Measurements from ENCODE around the gene ZBED4. TPM values are rescaled to one million over a fixed set of nuclear protein-coding genes. Genes with fewer than 3 reads are reported as not detected.

ZBED4 gene
- total RNA-seq, 2 experiments from 2014 or later, result 13.0 to 13.1 TPM

- intact Hi-C loops (cut with micrococcal nuclease), result no loop called here
- CTCF ChIA-PET, result no interaction called here
- Mint-ChIP-seq H3K4me3 (no peak overlapping the region), H3K4me1 (ENCODE audit: low read depth) (peaks cover 69% of the 10 kb centered on the region), H3K27me3 (ENCODE audit: low read depth) (no peaks in the 10 kb centered on the region), H3K27ac (no peak overlapping the region), H3K36me3 (ENCODE audit: low read depth) (peaks cover 47% of the 10 kb centered on the region), H3K9me3 (peaks cover 34% of the 10 kb centered on the region)
- DNase-seq, result no peak
Measured at GRCh38 chr22:49866134-49866533, 12.5 kb downstream of the ZBED4 start.

- DNase-seq, result no peak
- peaks cover 34% of the 10 kb centered on the region for H3K9me3 Mint-ChIP-seq
- intact Hi-C loops (cut with micrococcal nuclease), result no loop called here
- H3K4me1 Mint-ChIP-seq (ENCODE audit: low read depth), result peaks cover 65% of the 10 kb centered on the region
- CTCF ChIA-PET, result no interaction called here
- H3K4me3 Mint-ChIP-seq, result no peak overlapping the region
- no peaks in the 10 kb centered on the region for H3K27me3 Mint-ChIP-seq (ENCODE audit: low read depth)
- H3K27ac Mint-ChIP-seq, result no peak overlapping the region
- peaks cover 47% of the 10 kb centered on the region for H3K36me3 Mint-ChIP-seq (ENCODE audit: low read depth)
Measured at GRCh38 chr22:49866646-49867045, 13.0 kb downstream of the ZBED4 start.

- DNase-seq, result no peak
- Mint-ChIP-seq H3K4me3 (no peak overlapping the region), H3K27me3 (ENCODE audit: low read depth) (no peaks in the 10 kb centered on the region), H3K4me1 (ENCODE audit: low read depth) (peaks cover 61% of the 10 kb centered on the region), H3K9me3 (peaks cover 34% of the 10 kb centered on the region), H3K36me3 (ENCODE audit: low read depth) (peaks cover 47% of the 10 kb centered on the region), H3K27ac (no peak overlapping the region)
- intact Hi-C loops (cut with micrococcal nuclease), result no loop called here
- CTCF ChIA-PET, result no interaction called here
Measured at GRCh38 chr22:49867303-49868265, 13.9 kb downstream of the ZBED4 start.

GRCh38 chr22:49869086-49869830 is 15.6 kb downstream of the ZBED4 start:
- H3K4me1 Mint-ChIP-seq (ENCODE audit: low read depth), result peaks cover 58% of the 10 kb centered on the region
- H3K27me3 Mint-ChIP-seq (ENCODE audit: low read depth), result no peaks in the 10 kb centered on the region
- intact Hi-C loops (cut with micrococcal nuclease), result no loop called here
- no peak overlapping the region for H3K27ac Mint-ChIP-seq
- H3K4me3 Mint-ChIP-seq, result no peak overlapping the region
- H3K36me3 Mint-ChIP-seq (ENCODE audit: low read depth), result peaks cover 56% of the 10 kb centered on the region
- H3K9me3 Mint-ChIP-seq, result peaks cover 34% of the 10 kb centered on the region
- CTCF ChIA-PET, result no interaction called here
- no peak for DNase-seq

- CTCF ChIA-PET, result interaction anchor here (0.7 kb wide), 1 partner anchor 49 kb away, joined by 4 read pairs; no protein-coding TSS in a partner anchor
- Mint-ChIP-seq H3K9me3 (peaks cover 34% of the 10 kb centered on the region), H3K27me3 (ENCODE audit: low read depth) (no peaks in the 10 kb centered on the region), H3K4me1 (ENCODE audit: low read depth) (peaks cover 54% of the 10 kb centered on the region), H3K4me3 (no peak overlapping the region), H3K27ac (no peak overlapping the region), H3K36me3 (ENCODE audit: low read depth) (peaks cover 57% of the 10 kb centered on the region)
- intact Hi-C loops (cut with micrococcal nuclease), result no loop called here
- no peak for DNase-seq
Measured at GRCh38 chr22:49869845-49870712, 16.4 kb downstream of the ZBED4 start.

- Mint-ChIP-seq H3K27me3 (ENCODE audit: low read depth) (no peaks in the 10 kb centered on the region), H3K9me3 (peaks cover 25% of the 10 kb centered on the region), H3K4me3 (no peak overlapping the region), H3K4me1 (ENCODE audit: low read depth) (peaks cover 55% of the 10 kb centered on the region), H3K36me3 (ENCODE audit: low read depth) (peaks cover 53% of the 10 kb centered on the region), H3K27ac (no peak overlapping the region)
- CTCF ChIA-PET, result interaction anchor here (0.7 kb wide), 1 partner anchor 210 kb away, joined by 4 read pairs; no protein-coding TSS in a partner anchor
- DNase-seq, result no peak
- intact Hi-C loops (cut with micrococcal nuclease), result no loop called here
Measured at GRCh38 chr22:49871482-49871881, 17.8 kb downstream of the ZBED4 start.

- Mint-ChIP-seq H3K27ac (no peak overlapping the region), H3K4me1 (ENCODE audit: low read depth) (peaks cover 48% of the 10 kb centered on the region), H3K4me3 (no peak overlapping the region), H3K27me3 (ENCODE audit: low read depth) (no peaks in the 10 kb centered on the region), H3K36me3 (ENCODE audit: low read depth) (peaks cover 46% of the 10 kb centered on the region), H3K9me3 (peaks cover 16% of the 10 kb centered on the region)
- intact Hi-C loops (cut with micrococcal nuclease), result no loop called here
- CTCF ChIA-PET, result no interaction called here
- no peak for DNase-seq
Measured at GRCh38 chr22:49872347-49872746, 18.7 kb downstream of the ZBED4 start.

- Mint-ChIP-seq H3K9me3 (peaks cover 18% of the 10 kb centered on the region), H3K4me1 (ENCODE audit: low read depth) (peaks cover 38% of the 10 kb centered on the region), H3K4me3 (no peak overlapping the region), H3K27ac (no peak overlapping the region), H3K27me3 (ENCODE audit: low read depth) (no peaks in the 10 kb centered on the region), H3K36me3 (ENCODE audit: low read depth) (peaks cover 44% of the 10 kb centered on the region)
- no peak for DNase-seq
- CTCF ChIA-PET, result no interaction called here
- intact Hi-C loops (cut with micrococcal nuclease), result no loop called here
Measured at GRCh38 chr22:49873228-49873940, 19.7 kb downstream of the ZBED4 start.

- peaks cover 28% of the 10 kb centered on the region for H3K36me3 Mint-ChIP-seq (ENCODE audit: low read depth)
- H3K4me3 Mint-ChIP-seq, result no peak overlapping the region
- CTCF ChIA-PET, result no interaction called here
- peaks cover 31% of the 10 kb centered on the region for H3K4me1 Mint-ChIP-seq (ENCODE audit: low read depth)
- intact Hi-C loops (cut with micrococcal nuclease), result no loop called here
- H3K27ac Mint-ChIP-seq, result no peak overlapping the region
- DNase-seq, result no peak
- no peaks in the 10 kb centered on the region for H3K27me3 Mint-ChIP-seq (ENCODE audit: low read depth)
- peaks cover 1% of the 10 kb centered on the region for H3K9me3 Mint-ChIP-seq
Measured at GRCh38 chr22:49877642-49878041, 24.0 kb downstream of the ZBED4 start.

- Mint-ChIP-seq H3K4me3 (no peak overlapping the region), H3K4me1 (ENCODE audit: low read depth) (peaks cover 29% of the 10 kb centered on the region), H3K36me3 (ENCODE audit: low read depth) (peaks cover 27% of the 10 kb centered on the region), H3K9me3 (peaks cover 1% of the 10 kb centered on the region), H3K27ac (no peak overlapping the region), H3K27me3 (ENCODE audit: low read depth) (no peaks in the 10 kb centered on the region)
- CTCF ChIA-PET, result no interaction called here
- intact Hi-C loops (cut with micrococcal nuclease), result no loop called here
- no peak for DNase-seq
Measured at GRCh38 chr22:49878206-49878605, 24.6 kb downstream of the ZBED4 start.

GRCh38 chr22:49879871-49880270 is 26.2 kb downstream of the ZBED4 start:
- CTCF ChIA-PET, result no interaction called here
- no peak for DNase-seq
- H3K4me3 Mint-ChIP-seq, result no peak overlapping the region
- peaks cover 31% of the 10 kb centered on the region for H3K36me3 Mint-ChIP-seq (ENCODE audit: low read depth)
- intact Hi-C loops (cut with micrococcal nuclease), result no loop called here
- peaks cover 19% of the 10 kb centered on the region for H3K4me1 Mint-ChIP-seq (ENCODE audit: low read depth)
- H3K27me3 Mint-ChIP-seq (ENCODE audit: low read depth), result no peaks in the 10 kb centered on the region
- peaks cover 1% of the 10 kb centered on the region for H3K9me3 Mint-ChIP-seq
- no peak overlapping the region for H3K27ac Mint-ChIP-seq

Measured in activated naive CD4-positive, alpha-beta T cell treated with anti-CD3 and anti-CD28 coated beads for 36 hours (primary cell).